ENCODE data around the gene TARS2.

DNA sequence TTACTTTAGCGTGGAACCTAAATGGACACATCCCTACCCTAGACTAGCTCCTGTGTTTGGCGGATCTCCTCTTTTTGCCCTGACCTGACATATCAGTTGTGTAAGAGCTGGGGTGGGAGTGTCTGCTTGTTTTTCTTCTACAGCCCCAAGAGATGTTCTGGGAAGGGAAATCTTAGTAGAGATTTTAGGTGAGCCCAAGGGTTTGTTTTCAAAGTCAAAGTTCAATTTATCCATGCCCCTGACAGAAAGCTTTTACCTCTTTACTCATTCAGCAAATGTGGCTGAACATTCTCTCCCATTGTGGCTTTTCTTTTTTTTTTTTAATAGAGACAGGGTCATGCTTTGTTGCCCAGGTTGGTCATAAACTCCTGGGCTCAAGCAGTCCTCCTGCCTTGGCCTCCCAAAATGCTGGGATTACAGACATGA, 7.3 kb upstream of the TARS2 start:
- TF ChIP-seq POLR2AphosphoS5 (IDR thresholded peaks at IDR 0.05; ENCODE audit: borderline replicate concordance, low read depth, low read length) (no peak), EZH2 (IDR thresholded peaks at IDR 0.05) (no peak), FOXP2 (optimal IDR thresholded peaks at IDR 0.05; ENCODE audit: control extremely low read depth, extremely low read length, insufficient read depth) (no peak)

Measured in SK-N-MC (cell line).